HepG2 (cell line): Measurements from ENCODE around the gene TNFAIP8L2. TPM values are rescaled to one million over a fixed set of nuclear protein-coding genes. Genes with fewer than 3 reads are reported as not detected.
A peak's percentile ranks its signal among the peaks of the same experiment; 100 is the strongest.

Experiments
- AFF4 ChIP-seq: sonication (generic); formaldehyde crosslinking; IDR thresholded peaks from 2 replicates; pipeline ENCODE4 v1.4.0; 2020; ENCODE audit warnings: missing genetic modification reagents
- FLYWCH1 ChIP-seq: sonication (generic); formaldehyde crosslinking; IDR thresholded peaks from 2 replicates; pipeline ENCODE4 v1.8.1; 2023; ENCODE audit warnings: mild to moderate bottlenecking, missing genetic modification reagents
- GZF1 ChIP-seq: sonication (generic); formaldehyde crosslinking; IDR thresholded peaks from 2 replicates; pipeline ENCODE4 v1.5.1; 2020; ENCODE audit warnings: mild to moderate bottlenecking, missing genetic modification reagents
- MAZ ChIP-seq, 2 experiments: sonication (generic) in 1 of 2; formaldehyde crosslinking in 1 of 2; IDR thresholded peaks; 2 replicates each; pipeline versions ENCODE4 v1.5.0 to v1.6.1; 2012 to 2020; ENCODE audit warnings: low read depth in 2 of 2, mild to moderate bottlenecking in 2 of 2, borderline replicate concordance in 1 of 2, improper control_type of control experiment in 1 of 2, low read length in 1 of 2, missing genetic modification reagents in 1 of 2, moderate library complexity in 1 of 2
- MTF2 ChIP-seq: sonication (generic); formaldehyde crosslinking; IDR thresholded peaks from 2 replicates; pipeline ENCODE4 v1.5.0; 2020; ENCODE audit warnings: missing genetic modification reagents, borderline replicate concordance
- SOX5 ChIP-seq: IDR thresholded peaks from 2 replicates; pipeline ENCODE4 v1.6.1; 2016; ENCODE audit warnings: borderline replicate concordance
- TARDBP ChIP-seq: sonication (generic); formaldehyde crosslinking; IDR thresholded peaks from 2 replicates; pipeline ENCODE4 v1.8.0; 2022; ENCODE audit warnings: mild to moderate bottlenecking, missing genetic modification reagents
- ZBTB14 ChIP-seq: sonication (generic); formaldehyde crosslinking; IDR thresholded peaks from 2 replicates; pipeline ENCODE4 v1.4.0; 2020; ENCODE audit warnings: missing genetic modification reagents
- ZMAT3 ChIP-seq: sonication (generic); formaldehyde crosslinking; conservative IDR thresholded peaks from 2 replicates; pipeline ENCODE4 v1.7.0; 2021; ENCODE audit warnings: missing genetic modification reagents
- ZNF18 ChIP-seq: sonication (generic); formaldehyde crosslinking; IDR thresholded peaks from 2 replicates; pipeline ENCODE4 v1.8.0; 2022; ENCODE audit warnings: mild to moderate bottlenecking, missing genetic modification reagents; ENCODE audit not compliant: insufficient replicate concordance
- ZNF230 ChIP-seq: sonication (generic); formaldehyde crosslinking; IDR thresholded peaks from 2 replicates; pipeline ENCODE4 v1.4.0; 2020; ENCODE audit warnings: mild to moderate bottlenecking, missing genetic modification reagents
- ZNF280D ChIP-seq: sonication (generic); formaldehyde crosslinking; IDR thresholded peaks from 2 replicates; pipeline ENCODE4 v1.5.1; 2020; ENCODE audit warnings: mild to moderate bottlenecking, missing genetic modification reagents
- ZNF44 ChIP-seq: sonication (generic); formaldehyde crosslinking; IDR thresholded peaks from 2 replicates; pipeline ENCODE4 v1.5.1; 2020; ENCODE audit warnings: mild to moderate bottlenecking, missing genetic modification reagents
- ZNF513 ChIP-seq: sonication (generic); formaldehyde crosslinking; conservative IDR thresholded peaks from 2 replicates; pipeline ENCODE4 v1.5.0; 2020; ENCODE audit warnings: missing genetic modification reagents
- ZNF549 ChIP-seq: sonication (generic); formaldehyde crosslinking; IDR thresholded peaks from 2 replicates; pipeline ENCODE4 v1.5.0; 2020; ENCODE audit warnings: missing genetic modification reagents
- ZNF562 ChIP-seq: sonication (generic); formaldehyde crosslinking; IDR thresholded peaks from 2 replicates; pipeline ENCODE4 v1.8.0; 2022; ENCODE audit warnings: missing genetic modification reagents, borderline replicate concordance
- ZNF720 ChIP-seq: sonication (generic); formaldehyde crosslinking; IDR thresholded peaks from 2 replicates; pipeline ENCODE4 v1.4.0; 2020; ENCODE audit warnings: missing genetic modification reagents
- polyA plus RNA-seq, 8 experiments: library from polyadenylated mRNA; depleted of rRNA in 3 of 8; stranded (reverse) in 7 of 8; unstranded in 1 of 8; fragments of >200 nt; fragmentation: Illumina TruSeq in 4 of 8; extraction: Trizol in 4 of 8; gene quantifications; 2 replicates each; pipeline versions ENCODE4 v1.2.1 to v1.2.3, GENCODE V29; 2011 to 2016; ENCODE audit warnings: low read depth in 4 of 8, missing spikeins in 1 of 8, mixed read lengths in 1 of 8; ENCODE audit not compliant: insufficient read depth in 1 of 8
- total RNA-seq, 5 experiments: library from RNA; depleted of rRNA; stranded (reverse); fragments of >200 nt; fragmentation: Illumina TruSeq; extraction: Trizol; gene quantifications; 2 replicates each; pipeline ENCODE4 v1.2.3, GENCODE V29; 2016; ENCODE audit warnings: low read depth in 1 of 5

TNFAIP8L2 gene
- total and polyA plus RNA-seq, 2 of the 13 experiments (the other 11 are each of a cell fraction or from before 2014, with no cell fraction given) = not detected

- no peak for TF ChIP-seq ZNF280D
- TF ChIP-seq GZF1 (CRISPR knock-in tag) = no peak; the same call in 1 of the 2 replicates
- TF ChIP-seq AFF4 = no peak
- TF ChIP-seq ZNF720 (CRISPR knock-in tag) = no peak
- no peak for TF ChIP-seq ZBTB14 (CRISPR knock-in tag)
- peak; percentile 38; the same call in 1 of the 2 replicates for TF ChIP-seq ZNF230 (CRISPR knock-in tag)
- TF ChIP-seq MAZ (IDR thresholded peaks at IDR 0.05; ENCODE audit: borderline replicate concordance, low read depth, low read length) = no peak
- peak; percentile 58 for TF ChIP-seq MAZ (CRISPR knock-in tag; IDR thresholded peaks at IDR 0.05; ENCODE audit: low read depth)
- no peak for TF ChIP-seq SOX5 (CRISPR knock-in tag)
- TF ChIP-seq ZNF44 (CRISPR knock-in tag) = no peak
- TF ChIP-seq ZNF549 (CRISPR knock-in tag) = no peak
- TF ChIP-seq MTF2 (CRISPR knock-in tag) = no peak
- TF ChIP-seq ZNF513 (CRISPR knock-in tag) = no peak
- TF ChIP-seq ZNF562 = no peak
- TF ChIP-seq ZMAT3 (CRISPR knock-in tag) = 0 out of 2 replicates have a peak, but pooled peaks have one; percentile 13
- no peak for TF ChIP-seq FLYWCH1 (CRISPR knock-in tag)
- no peak for TF ChIP-seq ZNF18 (CRISPR knock-in tag)
- TF ChIP-seq TARDBP (CRISPR knock-in tag) = no peak
Observed at GRCh38 chr1:151198254-151199127, 42.0 kb downstream of the TNFAIP8L2 start, which contains the start of gene PIP5K1A (continued).
